ENCODE results near the gene HOXA5. TPM values are rescaled to one million over a fixed set of nuclear protein-coding genes. Genes with fewer than 3 reads are reported as not detected.

HOXA5 gene
- total and polyA plus RNA-seq, 2 of the 8 experiments (the other 6 are each of a cell fraction or from before 2014, with no cell fraction given) = not detected

DNA sequence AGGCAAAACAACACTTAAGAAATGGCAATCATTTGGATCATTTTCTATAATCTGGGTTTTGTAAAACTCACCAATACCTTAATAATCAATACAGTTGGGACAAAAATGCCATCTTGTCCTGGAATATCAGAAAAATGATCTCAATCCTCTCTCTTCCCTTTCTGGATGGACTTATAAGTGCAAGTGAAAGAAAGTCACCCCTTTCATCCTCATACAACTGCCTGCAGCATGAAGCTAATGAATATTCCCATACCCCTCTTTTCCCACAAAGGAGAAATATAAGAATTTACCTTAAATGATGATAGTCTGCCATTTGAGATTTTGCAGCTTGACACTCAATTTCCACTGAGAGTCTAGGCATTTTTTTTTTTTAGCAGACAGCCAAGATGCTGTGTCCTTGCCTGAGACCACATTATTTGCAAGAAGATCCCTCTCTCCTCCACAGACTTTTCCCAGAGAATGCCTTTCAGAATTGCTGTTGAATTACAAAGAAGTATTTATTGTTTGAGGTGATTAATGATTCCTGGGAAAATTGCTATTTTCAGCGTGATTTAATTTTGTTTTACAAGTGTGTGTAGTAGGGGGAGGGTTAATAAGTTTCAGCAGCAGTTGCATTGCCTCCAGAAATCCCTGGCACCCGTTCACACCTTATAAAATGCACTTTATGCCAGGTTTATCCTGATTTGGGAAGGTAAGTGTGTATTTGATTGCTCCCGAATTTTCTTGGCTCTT, 16.7 kb downstream of the HOXA5 start:
- Histone ChIP-seq H3K4me2 (ENCODE audit: insufficient read depth in 1 of 2, low read depth in 2 of 2, low read length in 2 of 2) (no peak overlapping the region), H3K23me2 (ENCODE audit: low read depth, low read length) (peaks cover 4% of the 10 kb centered on the region; the same call in 1 of the 2 replicates), H3K18ac (ENCODE audit: extremely low read depth, low read length) (no peak overlapping the region), H3K56ac (replicated peaks; ENCODE audit: insufficient read length, low read depth, low read length) (no peak overlapping the region), H3K9ac (replicated peaks in 1 of 4; ENCODE audit: extremely low read depth in 1 of 4, low read depth in 3 of 4, low read length in 3 of 4) (no peak overlapping the region), H4K91ac (replicated peaks; ENCODE audit: insufficient read length, low read length) (no peak overlapping the region), H2BK5ac (ENCODE audit: low read depth, low read length) (no peak overlapping the region), H3K79me2 (ENCODE audit: control insufficient read depth in 1 of 2, insufficient read depth in 2 of 2, low read length in 2 of 2) (no peaks in the 10 kb centered on the region), H3K27ac (ENCODE audit: low read depth, low read length) (no peak overlapping the region), H4K8ac (ENCODE audit: extremely low read depth, insufficient read depth, low read length) (no peak overlapping the region), H3K9me3 (ENCODE audit: insufficient read depth in 2 of 2, low read depth in 1 of 2, low read length in 1 of 2) (peaks cover 0 to 4% of the 10 kb centered on the region in 2 experiments; a peak in 1 of 4 replicates), H4K20me1 (replicated peaks in 1 of 2; ENCODE audit: control insufficient read depth in 1 of 2, insufficient read depth in 2 of 2, low read length in 2 of 2) (peaks cover 23 to 35% of the 10 kb centered on the region in 2 experiments), H2BK12ac (ENCODE audit: low read depth, low read length) (no peak overlapping the region), H3K36me3 (ENCODE audit: control insufficient read depth in 2 of 4, insufficient read depth in 4 of 4, low read length in 3 of 4) (peaks cover 0 to 11% (median 0%) of the 10 kb centered on the region in 4 experiments; a peak in 2 of 8 replicates), H3K27me3 (replicated peaks in 1 of 4; ENCODE audit: control insufficient read depth in 3 of 4, extremely low read depth in 1 of 4, insufficient read depth in 3 of 4, low read length in 3 of 4) (peaks cover 99 to 100% (median 100%) of the 10 kb centered on the region in 4 experiments), H2AK5ac (ENCODE audit: low read depth, low read length) (no peak overlapping the region), H3K79me1 (ENCODE audit: low read depth, low read length) (no peaks in the 10 kb centered on the region), H2AFZ (ENCODE audit: low read length) (no peak overlapping the region), H2BK20ac (ENCODE audit: low read length) (no peak overlapping the region), H3K23ac (ENCODE audit: insufficient read length) (no peak overlapping the region), H3K14ac (ENCODE audit: insufficient read length) (no peak overlapping the region), H4K5ac (ENCODE audit: insufficient read length, low read depth, low read length) (no peak overlapping the region), H3K4me3 (ENCODE audit: extremely low read depth in 1 of 4, insufficient read depth in 2 of 4, low read depth in 3 of 4, low read length in 4 of 4) (no peak overlapping the region), H3K4me1 (replicated peaks in 1 of 4; ENCODE audit: control insufficient read depth in 3 of 4, insufficient read depth in 4 of 4, low read length in 3 of 4) (peaks cover 0 to 6% (median 2%) of the 10 kb centered on the region in 4 experiments; a peak in 4 of 7 replicates), H2BK15ac (ENCODE audit: low read length) (no peak overlapping the region), H3K4ac (replicated peaks; ENCODE audit: insufficient read length, low read depth, low read length) (no peak overlapping the region), H2BK120ac (replicated peaks; ENCODE audit: low read depth, low read length) (no peak overlapping the region)
- DNase-seq (ENCODE audit: low read depth in 1 of 2, low spot score in 2 of 2) (no peak), FAIRE-seq (no peak)
- 17% methylated on average over 3 of the region's 3 CpGs; no CpG with 5 or more reads in 1 of the 2 experiments for WGBS, 2 experiments (ENCODE audit: extremely low coverage in 1 of 2, insufficient coverage in 1 of 2, insufficient read length in 1 of 2, insufficient replicate concordance in 2 of 2, low coverage in 1 of 2, low lambda C conversion rate in 2 of 2, missing lambda C conversion rate in 1 of 2)
- CTCF ChIA-PET (ENCODE audit: partially characterized antibody) = interaction anchor here (1.0 to 2.3 kb wide), 3 partner anchors 15 to 34 kb away, joined by 3 to 10 read pairs (median 3); no protein-coding TSS in a partner anchor
- POLR2A ChIA-PET (ENCODE audit: partially characterized antibody) = no interaction called here
- no peak for TF ChIP-seq KDM4A (IDR thresholded peaks at IDR 0.05; ENCODE audit: low read depth, low read length, severe bottlenecking)
- no peak for TF ChIP-seq SP4 (IDR thresholded peaks at IDR 0.05; ENCODE audit: low read length)
- no peak for TF ChIP-seq JUND (IDR thresholded peaks at IDR 0.05; ENCODE audit: low read length)
- TF ChIP-seq POU5F1 (IDR thresholded peaks at IDR 0.05; ENCODE audit: low read depth, low read length) = no peak
- no peak for TF ChIP-seq SAP30 (IDR thresholded peaks at IDR 0.05; ENCODE audit: insufficient read depth, insufficient replicate concordance, low read length)
- TF ChIP-seq HDAC6 (IDR thresholded peaks at IDR 0.05; ENCODE audit: low read depth, low read length) = no peak
- no peak for TF ChIP-seq EGR1 (IDR thresholded peaks at IDR 0.05; ENCODE audit: borderline replicate concordance, low read depth, low read length)
- no peak for TF ChIP-seq TEAD4 (IDR thresholded peaks at IDR 0.05; ENCODE audit: low read depth, low read length)
- no peak for TF ChIP-seq SIX5 (IDR thresholded peaks at IDR 0.05; ENCODE audit: low read depth, low read length)
- TF ChIP-seq RFX5 (IDR thresholded peaks at IDR 0.05; ENCODE audit: borderline replicate concordance, low read depth, low read length) = no peak
- TF ChIP-seq BCL11A (IDR thresholded peaks at IDR 0.05; ENCODE audit: low read depth in 2 of 2, low read length in 2 of 2) = no peak
- no peak for TF ChIP-seq NANOG (IDR thresholded peaks at IDR 0.05; ENCODE audit: insufficient read depth, low read depth, low read length, poor library complexity, severe bottlenecking)
- TF ChIP-seq GABPA (IDR thresholded peaks at IDR 0.05; ENCODE audit: borderline replicate concordance, insufficient read depth, low read length) = no peak
